Colonic mucosa (tissue), 4 donors: Measurements from ENCODE around the gene MPV17. TPM values are rescaled to one million over a fixed set of nuclear protein-coding genes. Genes with fewer than 3 reads are reported as not detected.
"Not testable (repeated sequence)": the region's sequence is repeated elsewhere in the genome, so short reads cannot be mapped to it uniquely, and the experiment has no call there.

ENCODE experiments used
- DNase-seq: peaks from one replicate; pipeline ENCODE4 v3.0.0-alpha.2; 2020
- H3K27ac ChIP-seq: fragments of 200-600 bp; one replicate; pipeline ENCODE4 v1.8.0; 2021
- H3K27me3 ChIP-seq: fragments of 200-600 bp; one replicate; pipeline ENCODE4 v1.8.0; 2021
- H3K36me3 ChIP-seq: fragments of 200-600 bp; one replicate; pipeline ENCODE4 v1.8.0; 2021
- H3K4me1 ChIP-seq: fragments of 200-600 bp; one replicate; pipeline ENCODE4 v1.8.0; 2021; ENCODE audit warnings: mild to moderate bottlenecking
- H3K4me3 ChIP-seq: fragments of 200-600 bp; one replicate; pipeline ENCODE4 v1.8.0; 2021
- H3K9ac ChIP-seq, 2 donors: one replicate each; pipeline ENCODE4 v1.7.0; 2013; ENCODE audit warnings: control low read depth in 2 of 2, low read depth in 2 of 2, low read length in 2 of 2
- H3K9me3 ChIP-seq: fragments of 200-600 bp; one replicate; pipeline ENCODE4 v1.8.0; 2021
- intact Hi-C: fragments of 100-400 bp; cut with DNase I; formaldehyde crosslinking; loops from one replicate; pipeline ENCODE4 v1.14.1; 2022
- total RNA-seq, 2 donors: library from RNA; stranded (reverse); fragmentation: NEBNext Ultra II Directional in 1 of 2; extraction: Animal tissue kit (Norgen Biotek cat#: 25700) in 1 of 2; gene quantifications; one replicate each; pipeline ENCODE4 v1.2.1, GENCODE V29; 2021
- TF ChIP-seq, protein P1 (sequence below): fragments of 200-600 bp; IDR thresholded peaks from one replicate; pipeline ENCODE4 v1.8.0; 2022; ENCODE audit warnings: antibody characterized with exemption, mild to moderate bottlenecking
- donor health status: healthy.
- donor health status: DM: no; HTN: no; CAD: no.
- donor health status: DM: no; HTN: no; CAD: no.

Gene MPV17
- total RNA-seq, 2 donors from 2014 or later: 35.0 to 58.3 TPM

DNA sequence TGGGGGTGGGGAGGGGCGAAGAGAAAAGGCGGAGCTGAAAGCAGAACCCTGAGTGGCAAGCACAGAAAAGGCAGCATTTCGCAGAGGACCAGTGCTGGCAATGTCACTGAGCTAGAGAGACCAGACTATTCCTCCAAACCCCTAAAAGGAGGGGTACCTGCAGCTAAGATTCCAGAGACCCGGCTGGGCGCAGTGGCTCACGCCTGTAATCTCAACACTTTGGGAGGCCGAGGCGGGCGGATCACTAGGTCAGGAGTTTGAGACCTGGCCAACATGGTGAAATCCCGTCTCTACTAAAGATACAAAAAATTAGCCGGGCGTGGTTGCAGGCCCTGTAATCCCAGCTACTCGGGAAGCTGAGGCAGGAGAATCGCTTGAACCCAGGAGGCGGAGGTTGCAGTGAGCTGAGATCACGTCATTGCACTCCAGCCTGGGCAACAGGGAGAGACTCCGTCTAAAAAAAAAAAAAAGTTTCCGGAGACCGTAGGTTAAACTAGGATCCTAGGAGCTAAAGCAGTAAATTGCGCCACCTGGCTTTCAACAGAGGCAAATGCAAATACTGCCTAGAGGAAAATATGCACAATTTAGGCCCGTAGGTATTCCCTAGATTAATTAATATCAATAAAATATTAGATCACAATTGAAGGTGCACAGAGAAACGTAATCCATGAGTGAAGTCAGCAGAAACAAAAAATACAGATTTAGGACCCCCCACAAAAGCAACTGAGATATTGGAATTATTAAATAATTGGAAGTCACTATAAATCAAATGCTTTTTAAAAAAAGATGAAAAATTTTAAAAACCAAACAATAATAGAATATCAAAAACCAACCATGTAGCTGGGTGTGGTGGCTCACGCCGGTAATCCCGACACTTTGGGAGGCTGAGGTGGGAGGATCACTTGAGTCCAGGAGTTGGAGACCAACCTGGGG lies 19.5 kb downstream of the MPV17 start:
- DNase-seq: peak; percentile 59
- TF ChIP-seq, protein P1, sequence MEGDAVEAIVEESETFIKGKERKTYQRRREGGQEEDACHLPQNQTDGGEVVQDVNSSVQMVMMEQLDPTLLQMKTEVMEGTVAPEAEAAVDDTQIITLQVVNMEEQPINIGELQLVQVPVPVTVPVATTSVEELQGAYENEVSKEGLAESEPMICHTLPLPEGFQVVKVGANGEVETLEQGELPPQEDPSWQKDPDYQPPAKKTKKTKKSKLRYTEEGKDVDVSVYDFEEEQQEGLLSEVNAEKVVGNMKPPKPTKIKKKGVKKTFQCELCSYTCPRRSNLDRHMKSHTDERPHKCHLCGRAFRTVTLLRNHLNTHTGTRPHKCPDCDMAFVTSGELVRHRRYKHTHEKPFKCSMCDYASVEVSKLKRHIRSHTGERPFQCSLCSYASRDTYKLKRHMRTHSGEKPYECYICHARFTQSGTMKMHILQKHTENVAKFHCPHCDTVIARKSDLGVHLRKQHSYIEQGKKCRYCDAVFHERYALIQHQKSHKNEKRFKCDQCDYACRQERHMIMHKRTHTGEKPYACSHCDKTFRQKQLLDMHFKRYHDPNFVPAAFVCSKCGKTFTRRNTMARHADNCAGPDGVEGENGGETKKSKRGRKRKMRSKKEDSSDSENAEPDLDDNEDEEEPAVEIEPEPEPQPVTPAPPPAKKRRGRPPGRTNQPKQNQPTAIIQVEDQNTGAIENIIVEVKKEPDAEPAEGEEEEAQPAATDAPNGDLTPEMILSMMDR: peak; percentile 86
- H3K4me3 ChIP-seq: peak overlapping the region; percentile 33
- peaks cover 7% of the 10 kb centered on the region for H3K4me1 ChIP-seq
- no peaks in the 10 kb centered on the region for H3K9me3 ChIP-seq
- intact Hi-C loops: no loop called here
- peaks cover 32% of the 10 kb centered on the region for H3K27me3 ChIP-seq
- peak overlapping the region in 1 of 2 donors; percentile 60 for H3K9ac ChIP-seq
- no peaks in the 10 kb centered on the region for H3K36me3 ChIP-seq
- no peak overlapping the region for H3K27ac ChIP-seq

- H3K9me3 ChIP-seq, H3K4me1 ChIP-seq, H3K27ac ChIP-seq, H3K27me3 ChIP-seq, intact Hi-C loops, H3K4me3 ChIP-seq, DNase-seq, H3K9ac ChIP-seq, H3K36me3 ChIP-seq: not testable (repeated sequence)
Observed at GRCh38 chr2:27300606-27301005, 22.3 kb downstream of the MPV17 start.

- no peak overlapping the region for H3K4me3 ChIP-seq
- DNase-seq: no peak
- no peaks in the 10 kb centered on the region for H3K36me3 ChIP-seq
- H3K27me3 ChIP-seq: no peaks in the 10 kb centered on the region
- intact Hi-C loops: no loop called here
- TF ChIP-seq, protein P1: no peak
- H3K9ac ChIP-seq: no peak overlapping the region
- no peak overlapping the region for H3K27ac ChIP-seq
- H3K4me1 ChIP-seq: no peaks in the 10 kb centered on the region
- H3K9me3 ChIP-seq: no peaks in the 10 kb centered on the region
Observed at GRCh38 chr2:27298391-27299080, 24.4 kb downstream of the MPV17 start.

DNA sequence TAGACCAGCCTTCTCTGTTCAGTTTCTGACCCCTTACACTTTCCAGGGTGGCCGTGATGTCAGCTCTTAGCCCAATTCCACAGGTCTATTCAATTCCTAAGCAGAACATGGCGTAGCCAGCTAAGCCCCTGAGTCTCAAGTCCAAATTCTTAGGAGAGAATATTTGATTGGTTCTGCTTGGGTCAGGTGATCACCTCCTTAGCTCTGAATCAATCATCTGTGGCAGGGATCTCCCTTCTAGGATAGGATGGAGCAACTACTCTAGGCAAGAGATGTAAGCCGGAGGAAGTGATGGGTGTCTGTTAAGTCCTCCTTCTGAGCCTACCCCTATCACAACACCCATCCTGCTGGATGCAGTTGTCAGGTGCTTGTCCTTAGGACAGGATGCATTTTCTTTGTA lies 25.7 kb downstream of the MPV17 start:
- no peak overlapping the region for H3K27ac ChIP-seq
- H3K27me3 ChIP-seq: no peaks in the 10 kb centered on the region
- H3K4me3 ChIP-seq: no peak overlapping the region
- TF ChIP-seq, protein P1: no peak
- H3K36me3 ChIP-seq: no peaks in the 10 kb centered on the region
- no peaks in the 10 kb centered on the region for H3K4me1 ChIP-seq
- no peak overlapping the region for H3K9ac ChIP-seq
- H3K9me3 ChIP-seq: no peaks in the 10 kb centered on the region
- no peak for DNase-seq
- intact Hi-C loops: no loop called here

DNA sequence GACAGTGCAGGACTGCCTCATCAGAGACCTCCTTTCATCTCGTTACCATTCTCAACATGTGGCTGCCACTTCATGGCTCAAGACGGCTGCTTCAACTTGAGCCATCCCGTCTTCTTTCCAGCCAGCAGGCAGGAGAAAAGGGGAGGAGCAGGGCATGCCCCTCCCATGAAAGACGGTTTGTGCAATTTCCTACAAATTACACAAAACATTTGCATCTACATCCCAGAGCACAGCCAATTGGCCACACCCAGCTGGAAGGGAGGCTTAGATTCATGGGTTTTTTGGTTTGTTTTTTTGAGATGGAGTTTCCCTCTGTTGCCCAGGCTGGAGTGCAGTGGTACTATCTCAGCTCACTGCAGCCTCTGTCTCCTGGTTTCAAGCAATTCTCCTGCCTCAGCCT lies 26.4 kb downstream of the MPV17 start:
- no peaks in the 10 kb centered on the region for H3K9me3 ChIP-seq
- no peaks in the 10 kb centered on the region for H3K4me1 ChIP-seq
- DNase-seq: no peak
- H3K9ac ChIP-seq: no peak overlapping the region
- intact Hi-C loops: no loop called here
- TF ChIP-seq, protein P1: no peak
- H3K27me3 ChIP-seq: no peaks in the 10 kb centered on the region
- no peak overlapping the region for H3K4me3 ChIP-seq
- H3K36me3 ChIP-seq: no peaks in the 10 kb centered on the region
- no peak overlapping the region for H3K27ac ChIP-seq
